ENCODE results near the gene ZNF837.

ZNF837 gene

GRCh38 chr19:58346961-58347929, 33.6 kb downstream of the ZNF837 start:
- H3K27ac ChIP-seq (ENCODE audit: low read length): no peak overlapping the region
- H3K9ac ChIP-seq (ENCODE audit: low read length): no peak overlapping the region
- H2AFZ ChIP-seq (ENCODE audit: low read length): no peak overlapping the region
- DNase-seq: no peak
- no peaks in the 10 kb centered on the region for H3K79me2 ChIP-seq (ENCODE audit: low read length)
- H4K20me1 ChIP-seq (ENCODE audit: insufficient read depth, low read length): no peaks in the 10 kb centered on the region
- TF ChIP-seq CTCF (IDR thresholded peaks at IDR 0.05; ENCODE audit: low read length) (no peak), EZH2 (optimal IDR thresholded peaks at IDR 0.05; ENCODE audit: low read depth, low read length) (no peak), EZH2phosphoT487 (IDR thresholded peaks at IDR 0.05; ENCODE audit: low read length) (no peak)
- H3K9me3 ChIP-seq (replicated peaks; ENCODE audit: insufficient read depth, low read length): no peaks in the 10 kb centered on the region
- H3F3A ChIP-seq (ENCODE audit: insufficient read depth, low read length): no peaks in the 10 kb centered on the region
- H3K36me3 ChIP-seq (replicated peaks; ENCODE audit: insufficient read depth, low read length): no peaks in the 10 kb centered on the region
- no peaks in the 10 kb centered on the region for H3K9me2 ChIP-seq (replicated peaks; ENCODE audit: insufficient read depth, low read length)
- no peaks in the 10 kb centered on the region for H3K27me3 ChIP-seq (replicated peaks; ENCODE audit: insufficient read depth, low read length)
- no peak overlapping the region for H3K4me2 ChIP-seq (ENCODE audit: low read depth, low read length)
- H3K4me3 ChIP-seq (ENCODE audit: low read length): no peak overlapping the region
- H3K4me1 ChIP-seq (ENCODE audit: low read length): no peaks in the 10 kb centered on the region

- Histone ChIP-seq H3K9me3 (replicated peaks; ENCODE audit: insufficient read depth, low read length) (no peaks in the 10 kb centered on the region), H3K27me3 (replicated peaks; ENCODE audit: insufficient read depth, low read length) (no peaks in the 10 kb centered on the region), H2AFZ (ENCODE audit: low read length) (no peak overlapping the region), H3K79me2 (ENCODE audit: low read length) (no peaks in the 10 kb centered on the region), H3K4me2 (ENCODE audit: low read depth, low read length) (no peak overlapping the region), H4K20me1 (ENCODE audit: insufficient read depth, low read length) (no peaks in the 10 kb centered on the region), H3F3A (ENCODE audit: insufficient read depth, low read length) (no peaks in the 10 kb centered on the region), H3K9ac (ENCODE audit: low read length) (no peak overlapping the region), H3K36me3 (replicated peaks; ENCODE audit: insufficient read depth, low read length) (no peaks in the 10 kb centered on the region), H3K27ac (ENCODE audit: low read length) (no peak overlapping the region), H3K4me3 (ENCODE audit: low read length) (no peak overlapping the region), H3K4me1 (ENCODE audit: low read length) (no peaks in the 10 kb centered on the region), H3K9me2 (replicated peaks; ENCODE audit: insufficient read depth, low read length) (no peaks in the 10 kb centered on the region)
- TF ChIP-seq EZH2phosphoT487 (IDR thresholded peaks at IDR 0.05; ENCODE audit: low read length) (no peak), EZH2 (optimal IDR thresholded peaks at IDR 0.05; ENCODE audit: low read depth, low read length) (no peak), CTCF (IDR thresholded peaks at IDR 0.05; ENCODE audit: low read length) (no peak)
- DNase-seq: no peak
Measured at GRCh38 chr19:58345558-58345957, 35.3 kb downstream of the ZNF837 start.

- Histone ChIP-seq H2AFZ (ENCODE audit: low read length) (no peak overlapping the region), H3K9ac (ENCODE audit: low read length) (no peak overlapping the region), H3F3A (ENCODE audit: insufficient read depth, low read length) (no peaks in the 10 kb centered on the region), H3K4me3 (ENCODE audit: low read length) (no peak overlapping the region), H3K4me1 (ENCODE audit: low read length) (no peaks in the 10 kb centered on the region), H3K36me3 (replicated peaks; ENCODE audit: insufficient read depth, low read length) (0 out of 2 replicates have a peak, but pooled peaks cover 5% of the 10 kb centered on the region), H3K4me2 (ENCODE audit: low read depth, low read length) (no peak overlapping the region), H3K27ac (ENCODE audit: low read length) (no peak overlapping the region), H3K9me3 (replicated peaks; ENCODE audit: insufficient read depth, low read length) (no peaks in the 10 kb centered on the region), H3K27me3 (replicated peaks; ENCODE audit: insufficient read depth, low read length) (no peaks in the 10 kb centered on the region), H3K9me2 (replicated peaks; ENCODE audit: insufficient read depth, low read length) (no peaks in the 10 kb centered on the region), H3K79me2 (ENCODE audit: low read length) (no peaks in the 10 kb centered on the region), H4K20me1 (ENCODE audit: insufficient read depth, low read length) (no peaks in the 10 kb centered on the region)
- TF ChIP-seq EZH2phosphoT487 (IDR thresholded peaks at IDR 0.05; ENCODE audit: low read length) (no peak), CTCF (IDR thresholded peaks at IDR 0.05; ENCODE audit: low read length) (no peak), EZH2 (optimal IDR thresholded peaks at IDR 0.05; ENCODE audit: low read depth, low read length) (no peak)
- DNase-seq: no peak
Measured at GRCh38 chr19:58338825-58339558, 41.8 kb downstream of the ZNF837 start.
